OCI-LY1 (cell line): Measurements from ENCODE around the gene MVP.

Experiments used
- EZH2 ChIP-seq: fragments of 200-600 bp; sonication (generic), shearing (Covaris generic); IDR thresholded peaks from 2 replicates; pipeline ENCODE4 v1.8.0; 2017; ENCODE audit warnings: borderline replicate concordance, mixed run types, mild to moderate bottlenecking, antibody characterized with exemption, low read length, moderate library complexity, mixed read lengths
- TF ChIP-seq, protein P1 (sequence below): fragments of 200-600 bp; sonication (generic), shearing (Covaris generic); IDR thresholded peaks from 2 replicates; pipeline ENCODE4 v1.5.1; 2017; ENCODE audit warnings: mild to moderate bottlenecking, antibody characterized with exemption, low read length, moderate library complexity, mixed read lengths

- TF ChIP-seq, protein P1, sequence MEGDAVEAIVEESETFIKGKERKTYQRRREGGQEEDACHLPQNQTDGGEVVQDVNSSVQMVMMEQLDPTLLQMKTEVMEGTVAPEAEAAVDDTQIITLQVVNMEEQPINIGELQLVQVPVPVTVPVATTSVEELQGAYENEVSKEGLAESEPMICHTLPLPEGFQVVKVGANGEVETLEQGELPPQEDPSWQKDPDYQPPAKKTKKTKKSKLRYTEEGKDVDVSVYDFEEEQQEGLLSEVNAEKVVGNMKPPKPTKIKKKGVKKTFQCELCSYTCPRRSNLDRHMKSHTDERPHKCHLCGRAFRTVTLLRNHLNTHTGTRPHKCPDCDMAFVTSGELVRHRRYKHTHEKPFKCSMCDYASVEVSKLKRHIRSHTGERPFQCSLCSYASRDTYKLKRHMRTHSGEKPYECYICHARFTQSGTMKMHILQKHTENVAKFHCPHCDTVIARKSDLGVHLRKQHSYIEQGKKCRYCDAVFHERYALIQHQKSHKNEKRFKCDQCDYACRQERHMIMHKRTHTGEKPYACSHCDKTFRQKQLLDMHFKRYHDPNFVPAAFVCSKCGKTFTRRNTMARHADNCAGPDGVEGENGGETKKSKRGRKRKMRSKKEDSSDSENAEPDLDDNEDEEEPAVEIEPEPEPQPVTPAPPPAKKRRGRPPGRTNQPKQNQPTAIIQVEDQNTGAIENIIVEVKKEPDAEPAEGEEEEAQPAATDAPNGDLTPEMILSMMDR = no peak
- TF ChIP-seq EZH2 = no peak
Observed at GRCh38 chr16:29830774-29831173, 10.5 kb downstream of the MVP start.
